Neural cell (in vitro differentiated cells): Measurements from ENCODE around the gene PRKCE. TPM values are rescaled to one million over a fixed set of nuclear protein-coding genes. Genes with fewer than 3 reads are reported as not detected.

Experiments used
- H2AFZ ChIP-seq: fragments of 200-600, 300-800 bp; sonication (generic), shearing (Covaris generic); 2 replicates; pipeline ENCODE4 v1.6.0; 2014; ENCODE audit warnings: low read depth, mild to moderate bottlenecking, antibody characterized with exemption, low read length, moderate library complexity
- H3F3A ChIP-seq: fragments of 200-600 bp; shearing (Covaris generic); 2 replicates; pipeline ENCODE4 v1.6.1; 2016; ENCODE audit warnings: mild to moderate bottlenecking, moderate library complexity, mixed read lengths, antibody characterized with exemption, low read length; ENCODE audit not compliant: insufficient read depth, poor library complexity, severe bottlenecking
- H3K27ac ChIP-seq: fragments of 200-600, 300-800 bp; sonication (generic), shearing (Covaris generic); 2 replicates; pipeline ENCODE4 v1.5.1; 2014; ENCODE audit warnings: mild to moderate bottlenecking, low read length, moderate library complexity
- H3K27me3 ChIP-seq: fragments of 300-800, 200-600 bp; sonication (generic), shearing (Covaris generic); 2 replicates; pipeline ENCODE4 v1.6.0; 2014; ENCODE audit warnings: mild to moderate bottlenecking, low read depth, low read length, moderate library complexity; ENCODE audit not compliant: insufficient read depth
- H3K36me3 ChIP-seq: fragments of 300-800, 200-600 bp; sonication (generic), shearing (Covaris generic); 2 replicates; pipeline ENCODE4 v1.5.1; 2014; ENCODE audit warnings: mild to moderate bottlenecking, antibody characterized with exemption, low read length, moderate library complexity; ENCODE audit not compliant: insufficient read depth
- H3K4me2 ChIP-seq: fragments of 300-800, 200-600 bp; sonication (generic), shearing (Covaris generic); 2 replicates; pipeline ENCODE4 v1.6.0; 2014; ENCODE audit warnings: mild to moderate bottlenecking, low read length
- H3K4me3 ChIP-seq: fragments of 300-800, 200-600 bp; sonication (generic), shearing (Covaris generic); 2 replicates; pipeline ENCODE4 v1.5.1; 2014; ENCODE audit warnings: mild to moderate bottlenecking, low read length, moderate library complexity
- H3K79me2 ChIP-seq: fragments of 200-600 bp; shearing (Covaris generic); replicated peaks from 2 replicates; pipeline ENCODE4 v1.6.0; 2014; ENCODE audit warnings: mild to moderate bottlenecking, low read length, moderate library complexity; ENCODE audit not compliant: insufficient read depth
- H3K9ac ChIP-seq: fragments of 300-800, 200-600 bp; sonication (generic), shearing (Covaris generic); 2 replicates; pipeline ENCODE4 v1.6.1; 2016; ENCODE audit warnings: mild to moderate bottlenecking, low read length, mixed read lengths
- H3K9me2 ChIP-seq: fragments of 200-600 bp; shearing (Covaris generic); 2 replicates; pipeline ENCODE4 v1.6.1; 2016; ENCODE audit warnings: mild to moderate bottlenecking, low read length, mixed read lengths; ENCODE audit not compliant: insufficient read depth
- H3K9me3 ChIP-seq: fragments of 200-600, 300-800 bp; sonication (generic), shearing (Covaris generic); 2 replicates; pipeline ENCODE4 v1.6.1; 2016; ENCODE audit warnings: mild to moderate bottlenecking, mixed run types, low read length, moderate library complexity, mixed read lengths
- H4K20me1 ChIP-seq: fragments of 200-600 bp; shearing (Covaris generic); 2 replicates; pipeline ENCODE4 v1.6.1; 2016; ENCODE audit warnings: mild to moderate bottlenecking, mixed run types; ENCODE audit not compliant: insufficient read depth
- EP300 ChIP-seq: fragments of 450-650 bp; conservative IDR thresholded peaks from 2 replicates; pipeline ENCODE4 v1.6.1; 2014; ENCODE audit warnings: antibody characterized with exemption, mild to moderate bottlenecking, moderate library complexity; ENCODE audit not compliant: poor library complexity, severe bottlenecking
- EZH2 ChIP-seq: fragments of 200-600, 300-800 bp; shearing (Covaris generic), sonication (generic); IDR thresholded peaks from 2 replicates; pipeline ENCODE4 v1.6.1; 2014; ENCODE audit warnings: antibody characterized with exemption, low read length, borderline replicate concordance, mild to moderate bottlenecking; ENCODE audit not compliant: insufficient read depth, poor library complexity, severe bottlenecking
- MXI1 ChIP-seq: fragments of 450-650 bp; conservative IDR thresholded peaks from 2 replicates; pipeline ENCODE4 v1.6.1; 2014; ENCODE audit warnings: antibody characterized with exemption, mild to moderate bottlenecking; ENCODE audit not compliant: poor library complexity, severe bottlenecking
- POLR2AphosphoS5 ChIP-seq: IDR thresholded peaks from 2 replicates; pipeline ENCODE4 v1.6.1; 2012
- RAD21 ChIP-seq: fragments of 450-650 bp; conservative IDR thresholded peaks from 2 replicates; pipeline ENCODE4 v1.6.1; 2014; ENCODE audit warnings: antibody characterized with exemption, mild to moderate bottlenecking, moderate library complexity
- REST ChIP-seq: IDR thresholded peaks from 2 replicates; pipeline ENCODE4 v1.6.1; 2012; ENCODE audit warnings: borderline replicate concordance
- SMC3 ChIP-seq: fragments of 450-650 bp; conservative IDR thresholded peaks from 2 replicates; pipeline ENCODE4 v1.6.1; 2014; ENCODE audit warnings: antibody characterized with exemption, mild to moderate bottlenecking, moderate library complexity; ENCODE audit not compliant: poor library complexity
- TAF1 ChIP-seq: IDR thresholded peaks from 2 replicates; pipeline ENCODE4 v1.6.1; 2012; ENCODE audit warnings: low read depth
- polyA plus RNA-seq: library from polyadenylated mRNA; depleted of rRNA; stranded (reverse); fragments of >200 nt; gene quantifications from 2 replicates; pipeline ENCODE4 v1.2.3, GENCODE V29; 2014
- TF ChIP-seq, protein P1 (sequence below): fragments of 450-650 bp; IDR thresholded peaks from 2 replicates; pipeline ENCODE4 v1.5.1; 2014; ENCODE audit warnings: antibody characterized with exemption, mild to moderate bottlenecking, moderate library complexity; ENCODE audit not compliant: poor library complexity, severe bottlenecking

PRKCE gene
- polyA plus RNA-seq, 1 donor from 2014 or later = 5.4 TPM

GRCh38 chr2:45978302-45978859, 326.9 kb downstream of the PRKCE start:
- TF ChIP-seq EZH2 = no peak
- no peak for TF ChIP-seq POLR2AphosphoS5
- TF ChIP-seq EP300 = no peak
- no peak for TF ChIP-seq MXI1
- TF ChIP-seq REST = no peak
- no peak for TF ChIP-seq RAD21
- TF ChIP-seq SMC3 = no peak
- TF ChIP-seq, protein P1, sequence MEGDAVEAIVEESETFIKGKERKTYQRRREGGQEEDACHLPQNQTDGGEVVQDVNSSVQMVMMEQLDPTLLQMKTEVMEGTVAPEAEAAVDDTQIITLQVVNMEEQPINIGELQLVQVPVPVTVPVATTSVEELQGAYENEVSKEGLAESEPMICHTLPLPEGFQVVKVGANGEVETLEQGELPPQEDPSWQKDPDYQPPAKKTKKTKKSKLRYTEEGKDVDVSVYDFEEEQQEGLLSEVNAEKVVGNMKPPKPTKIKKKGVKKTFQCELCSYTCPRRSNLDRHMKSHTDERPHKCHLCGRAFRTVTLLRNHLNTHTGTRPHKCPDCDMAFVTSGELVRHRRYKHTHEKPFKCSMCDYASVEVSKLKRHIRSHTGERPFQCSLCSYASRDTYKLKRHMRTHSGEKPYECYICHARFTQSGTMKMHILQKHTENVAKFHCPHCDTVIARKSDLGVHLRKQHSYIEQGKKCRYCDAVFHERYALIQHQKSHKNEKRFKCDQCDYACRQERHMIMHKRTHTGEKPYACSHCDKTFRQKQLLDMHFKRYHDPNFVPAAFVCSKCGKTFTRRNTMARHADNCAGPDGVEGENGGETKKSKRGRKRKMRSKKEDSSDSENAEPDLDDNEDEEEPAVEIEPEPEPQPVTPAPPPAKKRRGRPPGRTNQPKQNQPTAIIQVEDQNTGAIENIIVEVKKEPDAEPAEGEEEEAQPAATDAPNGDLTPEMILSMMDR = no peak
- TF ChIP-seq TAF1 = no peak
- Histone ChIP-seq H3K9me3 (no peaks in the 10 kb centered on the region), H3F3A (no peaks in the 10 kb centered on the region), H3K27me3 (no peaks in the 10 kb centered on the region), H3K36me3 (no peaks in the 10 kb centered on the region), H4K20me1 (no peaks in the 10 kb centered on the region), H3K4me2 (no peak overlapping the region), H3K9me2 (no peaks in the 10 kb centered on the region), H3K79me2 (no peaks in the 10 kb centered on the region), H2AFZ (no peak overlapping the region), H3K9ac (no peak overlapping the region), H3K4me3 (no peak overlapping the region), H3K27ac (no peak overlapping the region)

DNA sequence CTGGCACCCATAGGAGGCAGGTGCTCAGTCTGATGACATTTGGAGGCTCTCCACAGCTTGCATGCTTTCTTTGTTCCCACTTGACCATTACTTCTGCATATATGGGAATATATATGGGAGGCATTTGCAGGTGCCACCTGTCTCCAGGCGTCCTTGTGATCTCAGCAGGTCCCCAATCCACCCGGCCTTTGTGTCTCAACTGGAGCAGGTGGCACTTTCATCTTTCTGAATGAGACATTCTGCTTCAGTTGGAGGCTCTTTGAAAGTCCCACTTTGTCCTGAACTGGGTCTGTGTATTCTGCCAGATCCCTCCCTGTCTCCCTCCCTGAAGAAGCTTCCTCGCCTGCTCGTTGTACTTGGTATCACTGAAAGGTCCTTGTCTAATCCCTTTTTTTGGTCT, 327.6 kb downstream of the PRKCE start:
- TF ChIP-seq EP300 = no peak
- no peak for TF ChIP-seq SMC3
- TF ChIP-seq, protein P1 = no peak
- no peak for TF ChIP-seq RAD21
- no peak for TF ChIP-seq POLR2AphosphoS5
- no peak for TF ChIP-seq REST
- TF ChIP-seq TAF1 = no peak
- TF ChIP-seq MXI1 = no peak
- TF ChIP-seq EZH2 = no peak
- Histone ChIP-seq H3K9me3 (no peaks in the 10 kb centered on the region), H3F3A (no peaks in the 10 kb centered on the region), H3K4me3 (no peak overlapping the region), H3K9ac (no peak overlapping the region), H2AFZ (no peak overlapping the region), H3K36me3 (no peaks in the 10 kb centered on the region), H3K79me2 (no peaks in the 10 kb centered on the region), H3K27me3 (no peaks in the 10 kb centered on the region), H4K20me1 (no peaks in the 10 kb centered on the region), H3K4me2 (no peak overlapping the region), H3K9me2 (no peaks in the 10 kb centered on the region), H3K27ac (no peak overlapping the region)
